ENCODE data around the gene MIOS. TPM values are rescaled to one million over a fixed set of nuclear protein-coding genes. Genes with fewer than 3 reads are reported as not detected.

MIOS gene
- polyA plus RNA-seq, 1 donor (not counting 4 experiments of a cell fraction or from before 2014, with no cell fraction given) = 29.2 TPM

- TF ChIP-seq EZH2 (IDR thresholded peaks at IDR 0.05; ENCODE audit: low read length) = no peak
- TF ChIP-seq CTCF (optimal IDR thresholded peaks at IDR 0.05 in 1 of 3, IDR thresholded peaks at IDR 0.05 in 1 of 3, conservative IDR thresholded peaks at IDR 0.05 in 1 of 3; ENCODE audit: extremely low read depth in 1 of 3, insufficient read depth in 2 of 3, low read length in 3 of 3) = no peak
- Histone ChIP-seq H3K4me2 (ENCODE audit: control insufficient read depth, extremely low read depth, insufficient read depth, low read depth, low read length) (no peak overlapping the region), H4K20me1 (ENCODE audit: control insufficient read depth, extremely low read depth, insufficient read depth, low read length) (no peaks in the 10 kb centered on the region), H3K4me1 (ENCODE audit: control insufficient read depth, extremely low read depth, insufficient read depth, low read length) (no peaks in the 10 kb centered on the region), H3K79me2 (ENCODE audit: control insufficient read depth, insufficient read depth, low read length) (no peaks in the 10 kb centered on the region), H3K9me1 (ENCODE audit: control insufficient read depth, extremely low read depth, insufficient read depth, low read length) (no peaks in the 10 kb centered on the region), H3K27ac (ENCODE audit: control insufficient read depth, insufficient read depth, low read length) (no peak overlapping the region), H3K27me3 (ENCODE audit: control insufficient read depth, extremely low read depth, insufficient read depth, low read length) (no peaks in the 10 kb centered on the region), H3K4me3 (ENCODE audit: control insufficient read depth in 2 of 3, extremely low read depth in 1 of 3, insufficient read depth in 2 of 3, low read depth in 1 of 3, low read length in 3 of 3) (no peak overlapping the region), H2AFZ (ENCODE audit: control insufficient read depth, low read length) (no peak overlapping the region), H3K9me3 (ENCODE audit: control insufficient read depth, low read depth, low read length) (no peaks in the 10 kb centered on the region), H3K36me3 (ENCODE audit: control insufficient read depth in 2 of 2, extremely low read depth in 1 of 2, insufficient read depth in 2 of 2, low read length in 2 of 2) (no peaks in the 10 kb centered on the region), H3K9ac (ENCODE audit: control insufficient read depth, extremely low read depth, insufficient read depth, low read length) (no peak overlapping the region)
- DNase-seq (ENCODE audit: low read depth, low spot score) (no peak), FAIRE-seq (no peak)
- dilution Hi-C loops (cut with MboI; ENCODE audit: extremely low pct_ligation_motif_present, low sequenced_read_pairs) = loop anchor here (25.0 kb wide), 1 partner anchor 90 kb away; no protein-coding TSS in a partner anchor
Observed at GRCh38 chr7:7527047-7527446, 39.6 kb upstream of the MIOS start.

GRCh38 chr7:7529328-7529727 is 37.4 kb upstream of the MIOS start:
- Histone ChIP-seq H3K9me3 (ENCODE audit: control insufficient read depth, low read depth, low read length) (no peaks in the 10 kb centered on the region), H3K36me3 (ENCODE audit: control insufficient read depth in 2 of 2, extremely low read depth in 1 of 2, insufficient read depth in 2 of 2, low read length in 2 of 2) (no peaks in the 10 kb centered on the region), H3K27ac (ENCODE audit: control insufficient read depth, insufficient read depth, low read length) (no peak overlapping the region), H4K20me1 (ENCODE audit: control insufficient read depth, extremely low read depth, insufficient read depth, low read length) (no peaks in the 10 kb centered on the region), H3K4me2 (ENCODE audit: control insufficient read depth, extremely low read depth, insufficient read depth, low read depth, low read length) (no peak overlapping the region), H3K27me3 (ENCODE audit: control insufficient read depth, extremely low read depth, insufficient read depth, low read length) (no peaks in the 10 kb centered on the region), H3K79me2 (ENCODE audit: control insufficient read depth, insufficient read depth, low read length) (no peaks in the 10 kb centered on the region), H3K9me1 (ENCODE audit: control insufficient read depth, extremely low read depth, insufficient read depth, low read length) (no peaks in the 10 kb centered on the region), H3K4me3 (ENCODE audit: control insufficient read depth in 2 of 3, extremely low read depth in 1 of 3, insufficient read depth in 2 of 3, low read depth in 1 of 3, low read length in 3 of 3) (no peak overlapping the region), H3K9ac (ENCODE audit: control insufficient read depth, extremely low read depth, insufficient read depth, low read length) (no peak overlapping the region), H2AFZ (ENCODE audit: control insufficient read depth, low read length) (no peak overlapping the region), H3K4me1 (ENCODE audit: control insufficient read depth, extremely low read depth, insufficient read depth, low read length) (no peaks in the 10 kb centered on the region)
- TF ChIP-seq EZH2 (IDR thresholded peaks at IDR 0.05; ENCODE audit: low read length) (no peak), CTCF (optimal IDR thresholded peaks at IDR 0.05 in 1 of 3, IDR thresholded peaks at IDR 0.05 in 1 of 3, conservative IDR thresholded peaks at IDR 0.05 in 1 of 3; ENCODE audit: extremely low read depth in 1 of 3, insufficient read depth in 2 of 3, low read length in 3 of 3) (no peak)
- DNase-seq (ENCODE audit: low read depth, low spot score) (no peak), FAIRE-seq (no peak)
- dilution Hi-C loops (cut with MboI; ENCODE audit: extremely low pct_ligation_motif_present, low sequenced_read_pairs) = loop anchor here (25.0 kb wide), 1 partner anchor 92 kb away; no protein-coding TSS in a partner anchor

Measured in keratinocyte (primary cell).